ENCODE measurements around the gene BCAS3.
"Not testable (repeated sequence)": the region's sequence is repeated elsewhere in the genome, so short reads cannot be mapped to it uniquely, and the experiment has no call there.

The BCAS3 gene

DNA sequence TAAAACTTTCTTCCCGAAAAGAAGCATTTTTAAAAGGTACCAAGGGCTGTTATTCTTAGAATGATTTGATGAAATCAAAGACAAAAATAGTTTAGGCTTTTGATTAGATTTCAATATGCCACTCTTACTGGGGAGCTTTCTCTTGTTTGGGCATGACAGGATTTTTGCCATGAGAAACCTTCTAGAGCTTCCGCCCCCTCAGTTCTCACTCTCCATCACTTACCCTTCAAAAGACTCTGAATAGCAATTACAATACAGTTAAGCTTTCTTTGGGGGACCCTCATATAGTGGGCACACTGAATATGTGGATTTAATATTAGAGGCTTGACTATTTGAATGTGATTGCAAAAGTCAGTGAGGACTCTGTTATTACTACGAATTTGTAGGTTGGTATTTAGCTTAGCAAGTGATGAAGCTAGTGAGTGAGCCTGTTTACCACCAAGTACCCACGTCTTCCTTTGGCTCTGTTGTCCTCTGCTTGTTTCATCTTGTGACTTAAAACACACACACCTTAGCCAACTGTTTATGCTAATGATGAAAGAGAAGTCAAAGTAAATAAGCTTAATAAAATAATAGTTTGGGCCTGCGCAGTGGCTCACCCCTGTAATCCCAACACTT is 563.3 kb downstream of the BCAS3 start:
- peak; percentile 16 for DNase-seq

DNA sequence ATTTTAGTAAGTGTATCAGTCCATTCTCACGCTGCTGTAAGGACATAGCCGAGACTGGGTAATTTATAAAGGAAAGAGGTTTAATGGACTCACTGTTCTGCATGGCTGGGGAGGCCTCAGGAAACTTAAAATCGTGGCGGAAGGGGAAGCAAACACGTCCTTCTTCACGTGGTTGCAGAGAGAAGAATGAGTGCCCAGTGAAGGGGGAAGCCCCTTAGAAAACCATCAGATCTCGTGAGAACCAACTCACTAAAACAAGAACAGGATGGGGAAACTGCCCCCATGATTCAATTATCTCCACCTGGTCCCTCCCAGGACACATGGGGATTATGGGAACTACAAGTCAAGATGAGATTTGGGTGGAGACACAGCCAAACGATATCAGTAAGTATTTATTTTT is 567.3 kb downstream of the BCAS3 start:
- not testable (repeated sequence) for DNase-seq

GRCh38 chr17:61245706-61246135 is 568.1 kb downstream of the BCAS3 start:
- DNase-seq = no peak

GRCh38 chr17:61247439-61247838 is 569.8 kb downstream of the BCAS3 start:
- DNase-seq = no peak

DNA sequence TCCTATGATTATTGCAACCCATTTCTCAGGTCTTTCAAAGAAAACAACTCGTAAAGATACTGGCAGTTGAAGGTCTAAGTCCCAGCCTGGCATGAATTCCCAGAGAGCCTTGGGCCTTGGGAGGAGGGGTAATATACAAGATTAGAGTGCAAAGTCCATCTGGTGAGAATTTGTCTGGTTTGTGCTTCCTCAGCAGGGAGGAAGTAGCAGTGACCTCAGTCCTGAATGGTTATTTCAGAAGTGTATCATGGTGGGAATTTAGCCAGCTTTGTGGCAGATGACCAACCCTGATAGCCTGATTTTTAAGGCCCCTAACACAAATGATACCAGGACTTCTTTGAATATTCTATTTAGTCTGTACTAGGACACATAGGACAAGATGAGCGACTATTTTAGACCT is 570.7 kb downstream of the BCAS3 start:
- DNase-seq = no peak

DNA sequence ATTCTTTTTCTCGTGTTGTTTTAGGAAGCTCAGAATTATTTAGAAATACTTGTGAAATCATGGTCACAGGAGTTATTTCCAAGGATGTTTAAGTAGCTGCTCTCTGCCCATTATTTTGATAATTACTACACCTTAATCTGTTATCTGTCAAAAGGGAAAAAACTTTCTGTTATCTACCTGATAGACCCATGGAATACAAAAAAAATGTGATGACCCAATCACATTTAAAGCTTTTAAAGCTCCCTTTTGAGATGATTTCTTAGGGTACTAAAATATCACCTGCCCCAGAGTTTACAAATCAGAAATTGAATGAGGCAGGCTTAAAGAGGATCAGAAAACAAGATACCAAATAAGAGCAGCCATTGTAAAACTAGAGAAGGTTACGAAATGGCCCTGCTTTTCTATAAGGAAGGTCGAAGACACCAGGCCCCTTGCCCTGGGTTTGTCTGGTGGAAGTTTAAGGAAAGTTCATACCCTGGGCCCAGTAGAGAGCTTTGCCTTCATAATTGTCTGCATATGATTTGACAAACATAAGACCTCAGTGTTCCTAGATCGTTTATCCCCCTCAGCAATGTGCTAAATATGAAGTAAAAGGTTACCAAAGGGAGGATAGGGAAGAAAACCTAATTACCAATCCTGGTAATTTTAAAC is 572.1 kb downstream of the BCAS3 start:
- DNase-seq = no peak

GRCh38 chr17:61250335-61250890 is 572.8 kb downstream of the BCAS3 start:
- no peak for DNase-seq

GRCh38 chr17:61251939-61252865 is 574.6 kb downstream of the BCAS3 start:
- DNase-seq = no peak

- no peak for DNase-seq
These were observed 575.7 kb downstream of the BCAS3 start for GRCh38 chr17:61253362-61253761.

DNA sequence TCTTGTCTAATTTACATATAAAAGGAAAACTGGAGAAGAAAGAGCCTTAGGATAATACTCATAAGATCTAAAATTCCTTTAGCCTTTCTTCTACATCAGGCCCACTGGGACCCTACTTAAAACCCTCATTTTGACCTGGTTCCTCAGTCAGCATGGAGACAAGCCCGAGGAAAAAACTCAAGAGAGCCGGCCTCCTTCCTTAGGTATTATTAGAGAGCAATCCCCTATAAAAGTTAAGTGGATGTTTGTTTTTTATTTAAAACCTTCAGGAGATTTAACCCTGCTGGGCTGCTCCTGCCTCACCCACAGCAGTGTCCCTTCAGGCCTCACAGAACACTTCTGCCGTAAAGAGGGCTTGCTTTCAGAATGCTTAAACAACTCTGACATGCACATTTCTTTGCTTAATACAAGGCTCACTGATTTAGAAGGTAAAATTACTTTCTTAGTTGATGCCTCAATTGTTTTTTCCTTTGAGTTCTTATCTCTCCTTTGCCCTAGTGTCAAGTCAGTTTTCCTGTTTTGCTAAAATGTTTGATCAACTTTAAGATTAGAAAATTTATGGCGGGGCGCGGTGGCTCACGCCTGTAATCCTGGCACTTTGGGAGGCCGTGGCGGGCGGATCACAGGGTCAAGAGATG is 576.4 kb downstream of the BCAS3 start:
- no peak for DNase-seq

- no peak for DNase-seq
These were observed 577.3 kb downstream of the BCAS3 start for GRCh38 chr17:61254904-61255303.

- DNase-seq = no peak
These were observed 578.0 kb downstream of the BCAS3 start for GRCh38 chr17:61255647-61256046.

DNA sequence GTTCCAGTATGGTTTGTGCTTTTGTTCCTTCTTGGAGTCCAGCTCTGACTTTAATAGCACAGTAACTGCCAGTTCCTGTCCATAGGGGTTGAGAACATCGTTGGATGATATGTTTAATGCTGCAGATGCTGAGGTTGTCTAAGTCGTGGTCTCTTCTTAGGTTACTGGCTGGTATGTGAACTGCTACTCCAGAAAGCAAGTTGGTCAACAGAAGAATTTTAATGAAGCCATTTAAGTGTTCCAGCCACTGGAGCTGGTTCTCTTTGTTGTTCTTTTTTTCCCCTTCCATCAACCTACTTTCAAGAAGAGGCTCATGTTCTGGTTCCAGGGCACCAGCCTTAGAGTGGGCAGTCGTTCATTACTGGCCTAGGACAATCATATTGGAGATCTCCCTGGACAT is 581.7 kb downstream of the BCAS3 start:
- DNase-seq = no peak

GRCh38 chr17:61260071-61260797 is 582.6 kb downstream of the BCAS3 start:
- no peak for DNase-seq

DNA sequence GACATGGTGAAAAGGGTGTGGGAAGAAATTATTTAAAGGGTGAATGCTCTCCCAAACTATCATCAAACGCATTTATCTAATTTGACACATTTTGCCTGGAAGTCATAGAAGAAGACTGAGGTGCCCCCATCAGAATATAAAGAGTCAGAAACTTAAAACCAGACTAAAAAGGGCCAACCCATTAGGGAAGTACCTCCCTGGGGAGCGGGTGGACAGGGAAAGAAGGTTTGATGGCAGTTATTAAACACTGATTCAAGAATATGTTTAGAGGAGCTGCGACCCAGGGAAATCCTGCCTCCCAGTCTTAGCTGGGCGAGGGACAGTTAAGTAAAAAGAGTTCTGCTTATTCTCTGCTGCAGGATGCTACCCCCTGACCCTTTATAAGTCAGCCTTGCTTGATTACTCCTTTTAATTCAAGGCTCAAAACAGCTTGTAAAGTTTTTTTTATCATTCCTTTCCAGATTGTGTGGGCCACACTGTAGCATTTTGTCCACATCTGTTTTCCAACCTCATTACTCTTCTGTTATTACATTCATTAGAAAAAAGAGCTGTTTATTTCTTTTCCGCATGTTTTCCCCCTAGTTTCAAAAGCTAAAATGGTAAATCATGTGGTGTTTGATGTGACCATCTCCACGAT is 583.5 kb downstream of the BCAS3 start:
- no peak for DNase-seq

- DNase-seq = no peak
These were observed 587.7 kb downstream of the BCAS3 start for GRCh38 chr17:61265397-61265796.

DNA sequence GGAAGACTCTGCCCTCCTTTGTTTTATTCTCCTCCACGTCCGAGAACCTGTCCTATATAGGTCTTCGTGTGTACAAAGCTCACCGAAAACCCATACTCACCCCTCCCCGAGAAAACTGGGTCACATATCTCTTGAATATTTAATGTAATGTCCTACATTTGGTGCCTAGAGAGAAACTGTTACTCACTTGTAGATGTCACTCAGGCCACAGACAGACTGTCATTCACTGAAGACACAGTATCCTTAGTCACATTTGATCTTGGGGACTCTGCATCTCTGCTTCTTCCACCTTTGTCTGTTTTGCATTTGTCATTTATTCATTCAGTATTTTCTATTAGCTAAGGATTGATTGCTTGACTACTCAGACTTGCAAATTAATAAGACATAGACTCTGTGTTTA is 590.2 kb downstream of the BCAS3 start:
- no peak for DNase-seq

GRCh38 chr17:61275395-61275794 is 597.7 kb downstream of the BCAS3 start:
- no peak for DNase-seq

DNA sequence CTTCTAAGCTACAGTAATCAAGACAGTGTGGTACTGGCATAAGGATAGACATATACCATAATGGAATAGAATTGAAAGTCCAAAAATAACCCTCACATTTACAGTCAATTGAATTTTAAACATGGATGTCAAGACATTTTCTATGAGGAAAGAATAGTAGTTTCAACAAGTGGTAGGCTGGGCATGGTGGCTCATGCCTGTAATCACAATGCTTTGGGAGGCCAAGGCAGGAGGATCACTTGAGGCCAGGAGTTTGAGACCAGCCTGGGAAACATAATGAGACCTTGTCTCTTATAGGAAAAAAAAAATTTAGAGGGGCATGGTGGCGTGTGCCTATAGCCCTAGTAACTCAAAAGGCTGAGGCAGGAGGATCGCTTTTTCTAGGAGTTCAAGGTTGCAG is 599.2 kb downstream of the BCAS3 start:
- DNase-seq = no peak

GRCh38 chr17:61279476-61280145 is 602.0 kb downstream of the BCAS3 start:
- DNase-seq = no peak

- no peak for DNase-seq
These were observed 602.7 kb downstream of the BCAS3 start for GRCh38 chr17:61280338-61280737.
